HG03565 (cell line): Measurements from ENCODE around the gene TRIM5.

Experiments
- ATAC-seq: cut with Tn5 transposase; IDR thresholded peaks from one replicate; pipeline ENCODE4 v1.9.1; 2021; ENCODE audit warnings: mild to moderate bottlenecking, moderate library complexity; ENCODE audit not compliant: unreplicated experiment

Gene TRIM5

GRCh38 chr11:5626196-5626595, 58.7 kb downstream of the TRIM5 start:
- no peak for ATAC-seq

DNA sequence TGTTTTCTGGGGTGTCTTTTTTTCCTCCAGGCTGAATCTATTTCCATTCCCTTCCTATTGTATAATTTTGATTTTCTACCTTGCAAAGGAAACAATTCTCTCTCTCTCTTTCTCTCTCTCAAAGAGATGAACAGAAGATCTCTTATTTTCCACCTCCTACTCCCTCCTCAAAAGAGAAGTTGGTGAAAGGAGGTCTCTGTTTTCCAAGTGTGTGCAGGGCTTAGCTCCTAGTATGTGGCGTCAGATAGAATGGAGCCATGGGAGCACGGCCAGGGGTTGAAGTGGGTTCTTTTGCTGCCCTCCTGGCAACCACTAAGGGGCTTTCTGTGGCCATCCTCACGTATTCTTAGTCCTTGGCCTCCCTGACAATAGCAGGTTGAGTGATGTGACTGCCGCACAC, 59.6 kb downstream of the TRIM5 start:
- ATAC-seq: no peak

DNA sequence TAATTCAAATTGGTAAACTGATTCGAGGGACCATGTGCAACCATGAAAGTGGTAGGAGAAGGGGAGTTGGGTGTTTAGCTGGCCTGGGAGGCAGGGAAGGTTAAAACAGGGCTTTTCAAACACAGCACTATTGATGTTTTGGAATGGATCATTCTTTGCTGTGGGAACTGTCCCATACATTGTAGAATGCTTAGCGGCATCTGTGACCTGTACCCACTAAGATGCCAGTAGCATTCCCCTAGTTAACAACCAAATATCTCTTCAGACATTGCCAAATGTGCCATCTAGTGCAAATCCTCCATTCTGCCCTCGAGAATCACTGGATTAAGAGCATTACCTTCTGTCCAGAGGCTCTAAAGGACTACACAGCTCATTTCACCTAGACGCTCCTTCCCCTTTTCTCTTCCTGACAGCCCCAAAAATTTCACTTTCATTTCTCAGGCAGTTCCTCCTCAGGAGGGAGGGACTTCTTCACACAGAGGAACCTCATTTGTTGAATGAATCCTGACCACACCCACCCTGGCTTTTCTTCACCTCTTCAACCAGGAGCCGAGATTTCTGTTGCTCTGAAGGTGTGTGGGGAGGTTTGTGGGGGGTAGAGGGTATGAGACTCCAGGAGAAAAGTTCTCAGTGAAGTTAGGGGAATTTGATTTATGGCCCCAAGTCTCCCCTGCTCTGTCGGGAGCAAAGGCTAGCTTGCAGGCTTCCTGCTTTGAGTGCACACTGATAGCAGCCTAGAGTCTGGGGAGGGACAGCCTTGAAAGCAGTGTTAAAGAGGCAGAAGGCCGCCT, 60.2 kb downstream of the TRIM5 start, which contains the start of gene TRIM34:
Gene TRIM34 (plus strand): TSS at position 513 of the 791 bp plus-strand sequence. CDS start 7,331 bp downstream, outside the sequence.
- peak; percentile 96 for ATAC-seq

GRCh38 chr11:5622802-5623201, 62.1 kb downstream of the TRIM5 start:
- ATAC-seq: no peak

DNA sequence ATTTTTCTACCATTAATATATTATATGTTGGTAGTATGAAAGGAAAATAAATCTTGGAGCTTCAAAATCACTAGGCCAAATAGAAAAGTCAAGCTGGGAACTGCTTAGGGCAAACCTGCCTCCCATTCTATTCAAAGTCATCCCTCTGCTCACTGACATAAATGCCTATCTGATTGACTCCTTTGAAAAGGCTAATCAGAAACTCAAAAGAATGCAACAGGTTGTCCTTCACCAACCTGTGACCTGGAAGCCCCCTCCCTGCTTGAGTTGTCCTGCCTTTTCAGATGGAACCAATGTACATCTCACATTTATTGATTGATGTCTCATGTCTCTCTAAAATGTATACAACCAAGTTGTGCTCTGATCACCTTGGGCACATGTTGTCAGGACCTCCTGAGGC, 63.3 kb downstream of the TRIM5 start:
- ATAC-seq: no peak

DNA sequence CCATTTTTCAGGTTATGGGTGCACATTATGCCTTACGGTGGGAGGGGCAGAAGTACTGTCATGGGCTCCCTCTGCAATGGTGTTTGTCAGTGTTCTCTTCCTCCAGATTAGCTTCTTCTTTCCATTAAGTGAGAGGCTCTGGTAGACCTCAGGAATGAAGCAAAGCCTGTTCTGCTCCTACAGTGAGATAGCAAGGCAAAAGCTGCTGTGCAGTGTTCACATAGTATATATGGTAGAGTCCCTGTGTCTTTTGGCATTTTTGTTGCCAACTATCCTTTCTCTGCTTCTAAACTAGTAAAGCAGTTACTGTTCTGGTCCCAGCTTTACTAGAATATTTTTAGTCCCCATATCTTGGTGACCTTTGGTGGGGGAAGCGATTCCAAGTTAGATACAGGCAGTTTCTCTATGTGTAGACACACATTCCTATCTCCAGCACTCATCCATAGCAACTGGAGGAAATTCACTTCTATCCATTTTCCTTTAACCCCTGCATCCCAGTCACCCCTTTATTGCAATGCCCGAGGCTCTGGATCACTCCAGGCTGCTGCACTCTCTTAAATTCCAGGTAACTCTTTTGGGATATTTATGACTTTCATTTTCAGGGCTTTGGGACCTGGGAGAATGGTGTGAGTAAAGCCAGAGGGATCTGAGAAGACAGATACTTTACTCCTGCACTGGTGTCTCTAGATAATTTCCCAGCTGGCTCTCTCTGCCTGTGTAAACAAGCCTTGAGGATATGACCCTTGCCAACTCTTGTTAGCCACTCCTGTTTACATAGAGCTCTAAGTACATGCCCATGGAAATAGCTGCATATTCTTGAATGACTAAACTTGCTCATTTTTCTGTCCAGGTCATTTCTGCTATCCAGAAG, 64.0 kb downstream of the TRIM5 start:
- no peak for ATAC-seq

DNA sequence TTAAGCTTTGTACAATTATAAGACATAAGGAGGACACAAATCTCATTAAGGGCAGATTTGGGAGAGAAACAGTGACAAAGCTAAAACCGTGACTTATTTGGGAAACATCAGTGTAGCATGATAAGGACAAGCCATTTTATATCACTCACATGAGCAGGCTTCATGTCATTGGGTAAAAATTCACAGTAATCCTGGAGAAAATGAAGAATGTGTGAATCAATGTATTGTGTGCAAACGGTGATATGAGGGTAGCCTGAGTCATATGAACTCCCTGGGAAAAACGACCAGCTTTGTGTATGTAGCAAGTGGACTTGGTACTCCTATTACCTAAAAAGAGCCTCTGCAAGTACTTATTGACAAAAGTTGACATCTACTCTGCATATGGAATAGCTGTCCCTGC, 66.1 kb downstream of the TRIM5 start:
- ATAC-seq: no peak
